Fibroblast of peridontal ligament (primary cell): ENCODE measurements around the gene TMEM219.
A peak's percentile ranks its signal among the peaks of the same experiment; 100 is the strongest.
"Not testable (repeated sequence)": the region's sequence is repeated elsewhere in the genome, so short reads cannot be mapped to it uniquely, and the experiment has no call there.

Source experiments
- DNase-seq: peaks from one replicate; pipeline ENCODE4 v3.0.0-alpha.2; 2010; ENCODE audit errors: extremely low read depth

Gene TMEM219

DNA sequence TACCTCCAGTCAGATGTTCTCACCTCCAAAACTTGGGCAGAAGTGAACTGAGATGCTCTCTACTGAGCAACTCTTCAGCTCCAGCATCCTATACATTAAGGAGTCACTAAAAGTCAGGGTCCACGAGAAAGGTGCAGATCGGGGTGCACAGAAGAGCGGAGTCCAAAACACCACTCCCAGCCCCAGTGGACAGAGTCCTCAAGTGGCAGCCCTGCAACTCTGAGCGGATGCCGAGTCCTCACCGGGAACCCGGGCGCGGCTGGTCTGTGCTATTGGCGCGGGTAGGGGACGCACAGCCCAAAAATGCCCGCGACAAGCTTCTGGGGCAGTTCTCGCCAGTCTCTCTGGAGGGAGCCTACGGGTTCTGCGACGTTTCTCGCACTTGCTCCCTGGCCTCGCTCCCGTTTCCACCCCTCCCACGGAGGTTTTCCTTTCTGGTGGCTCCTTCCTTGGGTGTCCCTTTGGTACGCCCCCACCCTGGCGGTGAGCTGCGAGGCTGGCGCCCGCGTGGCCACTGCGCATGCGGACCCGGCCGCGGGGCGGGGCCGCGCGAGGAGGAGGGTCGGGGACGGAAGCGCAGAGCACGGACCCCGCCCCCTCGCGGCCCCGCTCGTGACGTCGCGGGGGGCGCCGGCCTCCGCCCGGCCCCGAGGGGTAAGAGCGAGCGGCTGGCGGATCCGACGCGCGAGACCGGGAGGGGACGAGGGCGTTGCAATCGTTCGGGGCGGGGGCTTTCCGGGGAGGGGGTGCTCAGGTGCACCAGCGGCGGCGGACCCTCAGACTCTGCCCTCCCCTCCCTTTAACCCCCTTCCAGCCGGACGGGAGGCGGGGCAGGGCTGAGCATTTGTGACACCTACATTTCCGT, at the start of gene TMEM219:
TMEM219 (plus strand) TSS at position 601 of the 865 bp plus-strand sequence. CDS start 1,065 bp downstream, outside the sequence.
- DNase-seq, result peak; percentile 80

DNA sequence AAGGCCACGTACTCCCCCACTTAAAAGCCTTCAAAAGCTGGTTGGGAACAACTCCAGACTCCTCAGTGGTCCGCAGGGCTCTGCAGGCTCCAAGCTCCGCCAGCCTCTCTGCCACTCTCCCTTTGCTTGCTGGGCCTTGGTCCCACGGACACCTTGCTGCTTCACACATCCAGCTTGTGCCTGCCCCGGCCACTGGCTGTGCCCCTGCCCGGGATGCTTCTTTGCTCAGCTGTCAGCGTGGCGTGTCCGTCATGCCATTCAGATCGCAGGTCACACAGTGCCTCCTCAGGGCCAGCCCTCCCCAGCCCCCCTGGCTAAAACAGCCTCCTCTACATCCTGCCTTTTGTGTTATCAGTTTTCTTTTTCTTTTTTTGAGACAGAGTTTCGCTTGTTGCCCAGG, 49.8 kb upstream of the TMEM219 start:
- DNase-seq, result no peak

DNA sequence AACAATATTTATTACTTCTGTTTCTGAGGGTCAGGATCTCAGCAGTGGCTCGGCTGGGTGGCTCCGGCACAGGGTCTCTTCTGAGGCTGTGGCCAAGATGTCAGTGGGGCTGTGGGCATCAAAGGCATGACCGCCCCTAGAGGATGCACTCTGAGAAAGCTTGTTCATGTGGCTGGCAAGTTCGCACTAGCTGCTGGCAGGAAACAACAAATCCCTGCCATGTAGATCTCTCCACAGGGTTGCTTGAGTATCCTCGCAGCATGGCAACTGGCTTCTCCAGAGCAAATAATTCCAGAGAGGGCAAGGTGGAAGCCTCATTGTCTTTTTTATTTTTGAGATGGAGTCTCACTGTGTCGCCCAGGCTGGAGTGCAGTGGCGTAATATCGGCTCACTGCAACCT, 48.4 kb upstream of the TMEM219 start:
- no peak for DNase-seq

DNA sequence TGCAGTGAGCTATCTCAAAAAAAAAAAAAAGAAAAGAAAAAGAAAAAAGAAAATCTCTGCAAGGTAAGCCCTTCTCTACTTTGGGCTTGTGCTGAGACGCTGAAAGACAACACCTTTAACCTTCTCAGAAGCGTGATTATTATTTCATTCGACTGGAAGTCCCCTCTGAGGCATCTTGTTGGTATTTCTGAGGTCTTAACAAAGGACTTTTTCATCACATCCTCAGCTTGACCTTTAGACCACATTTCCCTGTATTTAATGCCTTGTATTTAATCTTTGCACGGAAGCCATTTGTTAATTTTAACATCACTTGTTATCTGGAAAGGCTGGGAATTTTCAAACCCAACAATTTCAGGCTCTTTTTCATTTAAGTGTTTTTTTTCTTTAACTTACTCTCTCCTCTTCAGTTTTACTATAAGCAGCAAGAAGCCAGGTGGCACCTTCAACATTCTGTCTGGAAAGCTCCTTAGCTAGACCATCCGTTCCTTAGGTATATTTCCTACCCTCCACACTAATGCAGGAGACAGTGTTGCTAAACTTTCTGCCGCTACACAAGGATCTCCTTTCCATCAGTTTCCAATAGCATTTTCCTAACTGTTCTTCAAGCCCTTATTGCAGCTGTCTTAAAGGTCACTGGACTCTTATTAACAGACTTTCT, 46.2 kb upstream of the TMEM219 start:
- DNase-seq, result no peak

DNA sequence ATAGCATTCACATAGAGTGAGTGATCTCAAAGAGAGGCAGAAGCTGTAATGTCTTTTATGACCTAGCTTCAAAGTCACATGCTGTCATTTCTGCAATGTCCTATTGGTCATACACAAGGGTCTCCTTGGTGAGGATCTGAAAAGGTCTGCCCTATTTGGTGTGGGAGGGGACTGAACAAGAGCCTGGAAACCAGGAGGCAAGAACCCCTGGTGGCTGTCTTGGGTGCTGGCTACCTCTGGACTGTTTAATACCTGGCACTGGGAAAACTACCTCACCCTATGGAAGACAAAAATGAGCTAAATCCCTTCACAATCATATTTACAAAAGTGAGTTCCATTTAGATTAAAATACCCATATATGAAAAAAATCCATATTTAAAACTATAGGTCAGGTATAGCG, 44.9 kb upstream of the TMEM219 start:
- DNase-seq, result no peak

DNA sequence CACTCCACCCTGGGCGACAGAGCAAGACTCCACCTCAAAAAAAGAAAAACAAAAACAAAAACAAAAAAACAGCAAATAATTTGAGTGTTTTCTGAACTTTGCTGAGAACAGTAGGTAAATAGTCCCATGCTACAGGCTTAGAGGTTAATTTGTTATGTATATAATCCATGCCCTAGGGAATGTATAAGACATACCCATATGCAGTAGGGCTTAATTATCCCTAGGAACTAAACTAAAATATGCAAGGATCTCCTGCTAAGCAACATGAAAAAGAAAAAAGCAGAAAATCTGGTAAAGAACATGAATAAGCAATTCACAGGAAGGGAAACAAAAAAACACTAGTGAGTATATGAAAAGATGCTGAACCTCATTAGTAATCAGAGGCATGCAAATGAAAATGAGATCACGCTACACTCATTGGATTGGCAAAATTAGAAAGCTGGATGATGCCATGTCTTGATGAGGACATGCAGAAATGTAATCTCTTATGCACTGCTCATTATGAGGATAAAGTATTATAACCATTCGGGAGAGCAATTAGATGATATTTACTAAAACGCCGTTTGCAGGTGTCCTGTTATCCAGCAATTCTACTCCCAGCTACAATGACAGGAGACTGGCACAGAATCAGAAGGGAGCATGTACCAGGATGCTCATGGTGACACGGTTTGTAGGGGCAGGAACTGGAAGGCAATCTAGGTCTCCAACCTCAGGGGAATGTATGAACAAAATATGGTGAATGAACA, 41.4 kb upstream of the TMEM219 start:
- no peak for DNase-seq

DNA sequence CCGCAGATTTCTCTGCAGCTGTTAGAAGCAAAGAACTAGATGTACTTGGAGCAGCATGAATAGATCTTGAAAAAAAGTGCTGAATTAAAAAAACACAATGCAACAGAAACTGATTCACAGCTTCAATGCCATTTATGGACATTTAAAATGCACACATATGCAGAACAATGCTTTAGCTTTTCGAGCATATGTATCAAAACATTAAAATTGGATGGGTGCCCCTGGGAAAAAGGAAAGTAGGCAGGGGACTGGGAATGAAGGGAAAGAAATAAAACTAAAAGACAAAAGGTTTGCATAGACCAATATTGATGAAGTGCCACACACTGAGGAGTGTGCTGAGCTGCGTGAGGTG, 40.9 kb upstream of the TMEM219 start:
- DNase-seq, result no peak

DNA sequence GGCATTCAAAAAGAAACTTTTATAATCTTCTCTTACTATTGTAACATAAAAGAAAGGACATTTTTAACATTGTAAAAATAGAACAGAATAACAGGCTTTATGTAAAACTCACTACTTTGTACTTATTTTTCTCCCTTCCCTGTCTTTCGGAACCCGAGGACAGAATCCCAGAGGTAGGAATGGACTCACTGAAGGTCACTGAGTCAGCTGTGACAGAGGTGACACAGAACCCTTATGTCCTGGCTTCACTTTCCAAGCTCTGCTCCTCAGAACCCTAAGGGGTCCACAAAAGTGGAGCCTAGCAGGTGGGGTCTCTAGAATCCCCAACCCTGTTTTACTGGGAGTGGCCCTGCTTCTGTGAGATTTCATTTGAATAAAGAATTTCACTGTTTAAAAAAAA, 39.6 kb upstream of the TMEM219 start:
- DNase-seq, result no peak

DNA sequence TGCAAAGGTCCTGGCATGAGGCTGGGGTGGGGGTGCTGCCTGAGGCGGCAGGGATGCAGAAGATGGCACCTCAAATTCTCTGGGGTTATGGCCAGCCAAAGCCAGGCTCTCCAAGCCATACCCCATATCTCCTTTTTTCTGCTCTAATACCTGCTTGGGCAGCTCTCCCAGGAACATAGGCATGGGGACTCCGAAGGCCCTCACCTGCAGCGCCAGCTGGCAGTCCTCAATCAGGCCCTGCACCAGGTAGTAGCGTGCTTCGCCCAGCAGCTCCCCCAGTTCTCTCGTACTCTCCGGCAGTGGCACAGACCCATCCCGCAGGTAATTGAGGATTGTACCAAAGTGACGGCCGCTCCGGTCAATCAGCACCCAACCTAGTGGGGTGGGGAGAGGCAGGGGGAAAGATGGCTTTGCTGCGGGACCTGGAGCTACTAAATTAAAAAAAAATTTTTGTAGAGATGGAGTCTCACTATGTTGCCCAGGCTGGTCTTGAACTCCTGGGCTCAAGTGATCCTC, 38.8 kb upstream of the TMEM219 start:
- no peak for DNase-seq

GRCh38 chr16:29925105-29925756, 36.6 kb upstream of the TMEM219 start:
- DNase-seq, result peak; percentile 8

DNA sequence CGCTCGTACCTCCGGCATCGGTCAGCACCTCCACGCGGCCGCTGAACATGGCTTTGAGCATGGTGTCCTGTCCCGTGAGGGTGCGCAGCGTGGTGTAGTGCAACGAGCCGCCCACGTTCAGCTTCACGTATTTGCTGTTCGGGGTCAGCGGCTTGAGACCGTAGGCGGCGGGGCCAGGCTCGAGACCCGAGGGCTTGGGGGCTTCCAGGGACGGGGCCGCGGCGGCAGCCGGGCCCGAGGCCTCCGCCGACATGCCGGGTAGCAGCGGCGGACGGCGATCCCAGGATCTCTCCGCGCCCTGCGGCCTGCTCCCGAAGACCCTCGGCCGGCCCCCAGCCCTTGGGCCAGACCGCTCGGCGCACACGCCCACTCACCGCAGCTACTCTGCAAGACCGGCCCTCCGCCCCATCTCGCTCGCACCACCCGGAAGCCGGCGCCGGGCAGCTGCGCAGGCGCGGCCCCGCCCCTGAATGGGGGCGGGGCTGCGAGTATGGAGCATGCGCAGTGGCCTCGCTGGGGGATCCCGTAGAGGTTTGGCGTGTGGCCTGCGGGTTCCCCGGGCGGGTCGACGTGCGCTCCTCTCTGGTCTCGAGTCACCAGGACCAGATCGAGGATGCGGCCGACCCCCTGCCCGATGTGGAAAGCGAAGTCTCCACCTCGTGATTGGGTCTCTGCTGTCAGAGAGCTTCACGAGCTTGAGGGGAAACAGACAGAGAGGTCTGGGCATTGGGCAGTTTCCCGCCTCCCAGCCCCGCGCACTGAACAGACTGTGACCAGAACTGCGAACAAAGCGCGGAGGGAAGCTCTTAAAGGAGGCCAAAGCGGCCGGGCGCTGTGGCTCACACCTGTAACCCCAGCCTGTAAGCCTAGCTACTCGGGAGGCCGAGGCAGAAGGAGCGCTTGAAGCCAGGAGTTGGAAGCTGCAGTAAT, 35.8 kb upstream of the TMEM219 start, which contains the start of gene KCTD13:
KCTD13 (minus strand) TSS at position 446 of the 930 bp plus-strand sequence; CDS start at position 253, 193 bp downstream.
- DNase-seq, result peak; percentile 72

DNA sequence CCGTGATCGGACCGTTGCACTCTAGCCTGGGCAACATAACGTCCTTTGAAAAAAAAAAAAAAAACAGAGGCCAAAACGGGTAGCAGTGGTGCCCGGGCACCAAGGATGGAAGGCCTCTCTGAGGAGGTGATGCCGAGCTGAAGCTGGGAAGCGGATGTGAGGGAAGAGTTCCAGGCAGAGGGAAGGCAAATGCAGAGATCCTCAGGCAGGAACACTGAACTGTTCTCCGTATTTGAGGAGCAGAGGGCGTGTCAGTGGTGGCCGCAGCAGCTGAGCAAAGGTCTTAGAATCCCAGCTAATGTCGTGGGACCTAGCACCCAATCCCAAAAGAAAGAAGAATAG, 35.2 kb upstream of the TMEM219 start:
- no peak for DNase-seq

GRCh38 chr16:29927070-29927905, 34.6 kb upstream of the TMEM219 start:
- DNase-seq, result peak; percentile 57

GRCh38 chr16:29931750-29932149, 30.1 kb upstream of the TMEM219 start:
- DNase-seq, result not testable (repeated sequence)

DNA sequence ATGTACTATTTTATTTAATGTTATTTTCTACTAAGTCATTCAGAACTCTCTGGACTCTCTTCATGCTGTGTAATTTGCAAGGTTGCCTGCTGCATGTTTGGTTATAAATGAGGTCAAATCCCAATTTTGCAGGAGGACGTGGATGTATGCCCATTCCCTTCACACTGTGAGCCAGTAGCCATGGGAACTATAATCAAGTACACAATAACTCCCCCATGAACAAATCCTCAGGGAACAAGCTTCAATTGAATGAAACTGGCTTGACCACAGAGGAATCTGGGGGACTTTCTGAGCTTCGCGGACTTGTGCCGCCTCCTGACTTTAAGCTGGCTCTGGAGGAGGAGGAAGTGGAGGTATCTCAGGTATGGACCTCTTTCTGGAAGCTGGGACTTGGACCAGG, 21.2 kb upstream of the TMEM219 start:
- DNase-seq, result peak; percentile 88

DNA sequence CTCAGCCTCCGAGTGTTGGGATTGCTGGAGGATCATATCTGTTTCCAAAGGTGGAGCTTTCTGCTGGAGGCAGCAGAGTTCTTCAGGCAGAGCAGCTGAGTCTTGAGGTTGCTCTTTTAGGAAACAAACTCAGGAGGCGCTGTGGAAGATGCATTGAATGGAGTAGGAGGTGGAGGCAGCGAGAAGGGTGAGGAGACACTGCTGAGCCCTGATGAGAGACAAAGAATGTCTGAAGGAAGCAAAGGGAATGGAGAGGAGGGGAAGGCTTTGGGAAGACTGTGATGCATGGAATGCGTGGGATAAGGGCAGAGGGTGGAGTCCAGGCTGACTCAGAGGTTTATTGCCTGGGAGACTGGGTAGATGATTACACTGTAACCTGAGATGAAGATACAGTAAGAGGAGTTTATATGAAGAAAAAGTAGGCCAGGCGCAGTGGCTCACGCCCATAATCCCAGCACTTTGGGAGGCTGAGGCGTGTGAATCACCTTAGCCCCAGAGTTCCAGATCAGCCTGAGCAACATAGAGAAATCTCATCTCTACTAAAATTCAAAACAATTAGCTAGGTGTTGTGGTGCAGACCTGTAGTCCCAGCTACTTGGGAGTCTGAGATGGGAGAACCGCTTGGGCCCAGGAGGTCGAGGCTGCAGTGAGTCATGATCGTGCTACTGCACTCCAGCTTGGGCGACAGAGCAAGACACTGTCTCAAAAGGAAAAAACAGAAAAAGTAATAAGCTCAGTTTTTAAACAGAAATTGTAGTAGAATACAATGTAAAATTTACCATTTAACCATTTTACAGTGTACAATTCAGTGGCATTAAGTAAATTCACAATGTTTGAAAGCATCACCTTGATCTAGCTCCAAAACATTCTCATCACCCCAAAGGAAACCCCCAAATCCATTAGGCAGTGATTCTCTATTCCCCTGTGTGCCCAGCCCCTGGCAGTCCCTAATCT, 17.8 kb upstream of the TMEM219 start:
- DNase-seq, result peak; percentile 99

DNA sequence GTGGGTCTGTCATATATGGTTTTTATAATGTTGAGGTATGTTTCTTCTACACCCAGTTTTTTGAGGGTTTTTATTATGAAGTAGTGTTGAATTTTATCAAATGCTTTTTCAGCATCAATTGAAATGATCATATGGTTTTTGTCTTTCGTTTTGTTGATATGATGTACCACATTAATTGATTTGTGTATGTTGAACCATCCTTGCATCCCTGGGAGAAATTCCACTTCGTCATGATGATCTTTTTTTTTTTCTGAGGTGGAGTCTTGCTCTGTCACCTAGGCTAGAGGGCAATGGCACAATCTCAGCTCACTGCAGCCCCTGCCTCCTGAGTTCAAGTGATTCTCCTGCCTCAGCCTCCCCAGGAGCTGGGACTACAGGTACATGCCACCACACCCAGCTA, 14.0 kb upstream of the TMEM219 start:
- no peak for DNase-seq

GRCh38 chr16:29950806-29951461, 10.9 kb upstream of the TMEM219 start:
- no peak for DNase-seq
